GM19025 (cell line): ENCODE results near the gene CLK1.
"Not testable (repeated sequence)": the region's sequence is repeated elsewhere in the genome, so short reads cannot be mapped to it uniquely, and the experiment has no call there.

Source experiments
- ATAC-seq: cut with Tn5 transposase; IDR thresholded peaks from one replicate; pipeline ENCODE4 v1.9.1; 2021; ENCODE audit warnings: mild to moderate bottlenecking, low read depth, moderate library complexity; ENCODE audit not compliant: unreplicated experiment

The CLK1 gene

DNA sequence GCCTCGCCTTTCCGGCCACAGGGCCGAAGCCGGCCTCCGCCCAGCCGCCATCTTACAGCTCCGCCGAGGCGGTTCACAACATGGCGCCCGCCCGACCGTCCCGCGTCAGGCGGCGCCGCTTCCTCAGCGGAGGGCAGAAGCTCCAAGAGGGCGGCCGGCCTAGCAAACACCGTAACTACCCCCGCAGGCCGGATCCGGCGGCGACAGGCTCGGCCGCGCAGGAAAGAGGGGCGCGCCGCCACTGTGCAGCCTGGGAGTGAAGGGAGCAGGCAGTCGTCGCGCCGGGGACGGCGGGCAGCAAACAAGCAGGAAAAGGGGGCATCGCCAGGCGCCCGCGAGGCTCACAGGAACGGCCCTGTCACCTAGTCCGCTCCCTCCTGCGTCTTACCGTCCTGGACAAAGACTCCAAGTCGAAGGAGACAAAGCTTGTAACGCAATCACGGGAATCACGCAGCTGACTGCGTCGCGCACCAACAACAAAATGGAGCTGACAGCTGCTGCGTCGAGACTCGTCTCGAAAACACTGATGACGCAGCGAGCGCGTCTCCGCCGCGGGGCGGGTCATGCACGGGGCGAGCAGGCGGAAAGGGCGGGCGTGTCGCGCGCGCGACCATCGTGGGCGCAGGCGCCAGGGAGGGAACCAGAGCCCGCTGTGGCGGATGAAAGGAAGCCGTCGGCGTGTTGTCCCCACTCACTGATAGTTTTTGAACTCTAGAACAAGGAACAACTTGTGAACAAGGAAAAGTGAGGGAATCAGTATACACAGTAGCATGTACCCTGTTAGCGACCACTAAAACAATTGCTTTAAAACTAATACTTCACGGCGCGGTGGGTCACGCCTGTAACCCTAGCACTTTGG lies at the start of gene CLK1:
Gene CLK1 (minus strand): TSS at position 483 of the 859 bp plus-strand sequence. CDS start 2,796 bp downstream, outside the sequence.
- ATAC-seq, result peak; percentile 91

DNA sequence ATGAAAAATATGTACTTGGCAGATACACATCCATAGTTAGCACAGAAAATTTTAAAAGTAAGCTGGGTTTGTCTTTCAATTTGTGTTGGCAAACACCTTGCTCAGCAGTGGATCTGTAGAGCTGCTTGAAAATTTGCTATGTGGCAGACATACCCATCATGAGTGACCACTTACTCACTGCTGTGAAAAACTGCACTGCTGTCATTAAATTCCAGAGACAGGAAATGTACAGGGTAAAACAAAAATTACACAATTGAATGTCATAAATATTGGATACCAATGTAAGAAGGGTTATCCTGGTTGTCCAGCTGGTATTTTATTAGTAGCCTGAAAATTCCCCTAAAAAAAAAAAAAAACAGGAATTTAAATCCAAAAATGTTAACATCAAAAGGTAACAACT lies 49.2 kb upstream of the CLK1 start:
- ATAC-seq, result no peak

DNA sequence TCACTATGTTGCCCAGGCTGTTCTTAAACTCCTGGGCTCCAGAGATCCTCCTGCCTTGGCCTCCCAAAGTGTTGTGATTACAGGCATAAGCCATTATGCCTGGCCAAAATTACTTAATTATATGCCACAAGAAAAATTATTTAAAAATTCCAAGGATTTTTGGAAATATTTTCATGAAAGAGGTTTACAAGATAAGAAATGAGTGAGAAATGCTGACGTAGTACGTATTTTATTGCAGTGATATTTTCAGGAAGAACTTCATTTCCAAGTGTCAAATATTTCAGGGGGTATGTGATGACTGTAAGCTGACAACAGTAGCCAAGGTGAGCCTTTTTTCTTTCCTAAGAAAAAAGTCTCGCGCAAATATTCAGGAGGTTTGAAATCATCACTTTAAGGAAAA lies 45.5 kb upstream of the CLK1 start:
- no peak for ATAC-seq

DNA sequence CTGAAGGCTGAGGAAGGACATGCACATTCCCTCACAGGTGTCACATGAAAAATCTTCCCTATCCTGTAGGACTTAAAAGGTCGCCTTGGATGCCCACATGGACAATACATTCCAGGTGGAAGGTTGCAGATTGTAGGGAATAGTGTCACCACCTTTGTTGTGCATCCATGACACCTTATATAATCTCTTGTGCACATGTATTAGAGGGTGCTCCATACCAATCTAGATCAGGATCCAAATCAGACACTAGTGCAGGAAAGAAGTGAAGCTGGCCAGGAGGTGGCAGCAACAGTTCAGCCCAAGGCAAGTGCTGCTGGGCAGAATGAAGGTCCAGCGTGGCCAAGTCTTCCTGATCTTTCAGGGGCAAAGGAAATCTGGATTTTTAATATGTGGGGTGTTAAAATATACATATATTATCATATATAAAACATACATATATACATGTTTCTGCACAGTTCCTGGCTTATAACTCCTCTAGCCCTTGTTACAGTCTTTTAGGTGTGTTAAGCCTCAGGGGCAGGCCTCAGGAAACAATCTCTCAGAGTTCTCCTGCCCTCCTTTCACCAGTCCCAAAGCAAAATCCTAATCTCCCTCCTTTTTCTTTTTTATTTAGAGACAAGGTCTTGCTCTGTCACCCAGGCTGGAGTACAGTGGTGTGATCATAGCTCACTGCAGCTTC lies 41.3 kb upstream of the CLK1 start:
- ATAC-seq, result no peak

DNA sequence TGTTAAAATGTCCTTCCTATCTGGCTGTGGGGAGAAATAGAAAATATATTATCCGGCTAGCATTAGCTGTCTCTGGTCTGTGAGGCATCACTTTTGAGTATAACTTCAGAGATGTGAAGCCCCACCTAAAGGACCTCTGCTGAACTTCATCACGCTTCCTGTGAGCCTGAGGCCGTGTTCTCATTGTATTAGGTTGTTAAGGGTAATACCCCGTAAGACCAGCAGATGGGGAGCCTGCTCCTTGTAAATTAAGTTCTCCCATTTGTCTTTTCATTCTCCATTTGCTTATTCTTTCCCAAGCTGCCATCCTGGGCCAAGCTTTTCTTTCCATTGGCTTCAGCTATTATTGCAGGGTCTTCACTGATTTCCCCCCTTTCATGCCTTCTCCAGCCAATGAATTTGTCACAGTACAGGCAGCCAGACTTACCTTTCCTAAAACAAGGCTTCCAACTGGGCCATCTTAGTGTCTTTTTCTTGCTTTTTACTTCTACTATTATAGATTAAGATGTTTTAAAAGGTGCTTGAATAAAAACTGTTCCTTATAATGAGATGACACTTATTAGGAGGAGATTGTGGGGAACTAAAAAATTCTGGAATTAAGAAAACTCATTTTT lies 37.1 kb upstream of the CLK1 start:
- peak; percentile 96 for ATAC-seq

DNA sequence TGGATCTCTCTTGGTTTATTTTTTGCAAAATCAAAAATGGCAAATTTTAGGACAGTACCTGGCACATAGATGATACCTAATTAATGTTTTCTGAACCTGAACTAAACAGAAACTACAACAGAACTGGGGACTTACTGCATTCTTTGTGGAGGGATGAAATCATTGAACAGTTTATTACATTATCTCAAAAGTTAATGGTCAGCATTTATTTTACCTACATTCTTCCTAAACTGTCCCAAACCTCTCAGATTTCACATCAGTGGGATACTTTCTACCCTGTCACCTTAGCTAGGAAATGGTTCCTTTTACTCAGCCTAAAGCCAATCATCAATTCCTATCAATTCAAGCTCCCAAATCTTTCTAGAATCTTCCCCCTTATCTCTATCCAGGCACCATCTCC lies 35.0 kb upstream of the CLK1 start:
- no peak for ATAC-seq

DNA sequence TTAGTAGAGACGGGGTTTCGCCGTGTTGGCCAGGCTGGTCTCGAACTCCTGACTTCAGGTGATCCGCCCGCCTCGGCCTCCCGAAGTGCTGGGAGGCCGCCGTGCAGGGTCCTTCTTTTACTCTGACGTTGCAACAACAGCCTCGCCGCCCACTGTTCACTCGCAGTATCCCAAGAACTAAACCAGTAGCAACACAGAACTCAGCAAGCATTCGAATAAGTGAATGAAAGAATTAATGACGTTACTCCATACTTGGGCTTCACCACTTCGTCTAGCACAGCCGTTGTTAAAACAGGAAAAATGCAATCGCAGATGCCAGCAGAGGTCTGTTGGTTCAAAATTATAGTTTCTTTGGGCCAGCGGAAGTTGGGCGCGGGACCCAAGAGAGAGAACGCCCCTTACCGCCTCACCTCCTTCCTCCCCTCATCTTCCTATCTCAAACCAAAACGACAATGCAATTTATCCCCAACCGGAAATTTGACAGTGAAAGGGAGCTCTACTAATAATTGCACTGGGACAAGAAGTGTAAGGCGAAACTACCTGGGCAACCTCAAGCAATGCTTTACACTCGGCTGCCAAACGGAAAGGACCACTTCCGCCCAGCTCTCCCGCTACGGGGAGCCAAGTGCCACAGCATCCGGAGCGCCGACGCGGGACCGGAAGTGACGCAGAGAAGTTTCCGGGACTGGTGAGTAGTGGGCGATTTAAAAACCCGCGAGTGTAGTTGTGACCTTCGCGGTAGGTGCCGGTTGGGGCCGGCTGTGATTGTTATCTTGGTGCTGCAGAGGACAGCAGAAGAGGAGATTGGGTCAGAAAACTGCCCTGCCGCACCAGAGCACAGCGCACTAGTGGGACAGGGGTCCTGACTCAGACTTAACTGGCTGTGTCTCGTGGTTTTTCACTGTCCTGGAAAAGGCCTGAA lies 24.5 kb upstream of the CLK1 start, which contains the start of the genes NIF3L1 and PPIL3:
Gene NIF3L1 (plus strand): TSS at position 668 of the 922 bp plus-strand sequence. CDS start 2,573 bp downstream, outside the sequence.
Gene PPIL3 (minus strand): TSS at position 374 of the 922 bp plus-strand sequence. CDS start 1,462 bp downstream, outside the sequence.
- ATAC-seq, result peak; percentile 84

DNA sequence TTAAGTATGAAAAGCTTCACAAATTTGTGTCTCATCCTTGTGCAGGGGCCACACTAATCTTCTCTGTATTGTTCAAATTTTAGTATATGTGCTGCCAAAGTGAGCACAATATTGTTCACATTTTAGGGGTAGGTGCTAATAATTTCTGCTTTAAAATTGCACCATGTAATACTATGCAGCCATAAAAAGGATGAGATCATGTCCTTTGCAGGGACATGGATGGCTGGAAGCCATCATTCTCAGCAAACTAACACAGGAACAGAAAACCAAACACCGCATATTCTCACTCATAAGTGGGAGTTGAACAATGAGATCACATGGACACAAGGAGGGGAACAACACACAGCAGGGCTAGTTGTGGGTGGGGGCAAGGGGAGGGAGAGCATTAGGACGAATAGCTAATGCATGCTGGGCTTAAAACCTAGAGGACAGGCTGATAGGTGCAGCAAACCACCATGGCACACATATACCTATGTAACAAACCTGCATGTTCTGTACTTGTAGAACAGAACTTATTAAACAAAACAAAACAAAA lies 17.3 kb upstream of the CLK1 start:
- not testable (repeated sequence) for ATAC-seq

DNA sequence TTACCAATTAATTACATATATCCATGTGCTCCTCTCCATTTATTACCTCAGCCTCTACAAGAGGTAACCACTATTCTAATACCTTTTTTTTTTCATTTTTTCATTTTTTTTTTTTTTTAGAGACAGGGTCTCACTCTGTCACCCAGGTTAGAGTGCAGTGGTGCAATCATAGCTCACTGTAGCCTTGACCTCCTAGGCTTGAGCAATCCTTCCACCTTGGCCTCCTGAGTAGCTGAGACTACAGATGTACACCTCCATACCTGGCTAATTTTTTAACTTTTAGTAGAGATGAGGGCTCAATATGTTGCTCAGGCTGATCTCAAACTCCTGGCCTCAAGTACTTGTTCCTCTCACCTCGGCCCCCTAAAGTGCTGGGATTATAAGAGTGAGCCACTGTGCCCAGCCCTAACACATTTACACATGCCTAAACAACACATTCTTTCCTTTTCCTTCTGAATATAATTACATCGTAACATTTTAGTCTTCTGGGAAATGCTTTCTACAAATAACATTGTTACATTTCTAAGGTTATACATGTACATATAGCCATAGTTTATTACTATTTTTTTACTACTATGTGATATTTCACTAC lies 13.9 kb upstream of the CLK1 start:
- ATAC-seq, result no peak

DNA sequence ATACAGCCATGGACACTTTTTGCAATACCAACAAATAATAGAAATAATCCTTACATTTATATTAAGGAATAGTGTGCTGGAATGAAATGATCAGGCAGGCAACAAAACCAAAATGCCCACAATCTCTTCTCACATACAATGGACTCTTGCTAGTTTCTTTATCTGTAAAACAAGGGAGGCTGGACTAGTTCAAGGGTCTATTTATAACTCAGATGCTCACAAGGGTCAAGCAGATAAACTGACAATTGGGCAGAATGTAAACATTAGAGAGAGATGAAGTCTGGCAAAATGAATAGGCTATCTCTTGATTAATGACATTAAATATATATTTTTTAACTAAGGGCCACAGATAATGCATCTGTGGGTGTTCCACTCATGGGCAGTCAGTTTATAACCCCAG lies 13.0 kb upstream of the CLK1 start:
- ATAC-seq, result no peak

DNA sequence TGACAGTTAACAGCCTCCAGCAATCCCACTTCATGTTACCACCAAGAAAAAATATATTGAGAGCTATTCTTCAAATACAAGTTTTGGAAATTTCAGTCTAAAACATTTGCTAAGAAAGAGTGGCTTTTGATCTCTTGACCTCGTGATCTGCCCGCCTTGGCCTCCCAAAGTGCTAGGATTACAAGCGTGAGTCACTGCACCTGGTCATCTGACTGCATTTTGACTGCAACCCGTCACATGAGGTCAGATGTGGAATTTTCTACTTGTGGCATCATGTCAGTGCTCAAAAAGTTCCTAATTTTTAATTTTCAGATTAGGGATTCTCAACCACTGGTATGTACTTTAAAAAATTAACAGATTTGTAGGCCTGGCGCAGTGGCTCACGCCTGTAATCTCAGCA lies 9.1 kb upstream of the CLK1 start:
- ATAC-seq, result no peak

DNA sequence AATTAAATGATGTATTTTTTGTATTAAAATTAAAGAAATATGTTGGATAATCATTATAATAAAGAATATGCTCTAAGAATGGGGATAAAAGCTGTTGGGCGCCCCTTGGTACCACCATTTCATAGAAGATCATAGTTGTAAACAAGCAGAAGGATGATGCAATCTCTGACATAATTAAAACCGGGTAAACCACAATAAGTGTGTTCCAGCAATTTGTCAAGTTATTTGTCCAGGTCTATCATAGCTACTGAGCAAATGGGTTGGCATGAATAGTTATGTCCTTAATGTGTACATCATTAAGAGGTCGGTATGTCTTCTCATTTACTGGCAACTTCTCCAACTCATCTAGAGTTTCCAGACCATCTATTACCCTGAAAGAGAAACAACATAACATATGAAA lies 6.7 kb upstream of the CLK1 start:
- no peak for ATAC-seq

DNA sequence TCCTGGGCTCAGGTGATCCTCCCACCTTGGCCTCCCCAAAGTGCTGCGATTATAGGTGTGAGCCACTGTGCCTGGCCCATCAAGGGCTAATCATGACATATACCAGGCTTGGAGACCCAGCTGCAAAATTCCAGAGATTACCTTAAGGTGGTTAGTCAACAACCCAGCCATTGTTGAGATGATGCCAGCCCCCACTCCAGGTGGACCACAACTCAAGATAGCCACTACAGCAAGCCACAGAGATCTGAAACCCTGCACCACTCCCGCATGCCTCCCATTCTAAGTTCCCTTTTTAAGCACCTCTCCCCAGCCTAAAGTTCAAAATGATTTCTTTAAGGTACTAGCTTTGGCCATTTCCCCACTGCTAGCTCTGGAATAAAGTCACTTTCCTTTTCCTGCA lies 4.6 kb upstream of the CLK1 start:
- ATAC-seq, result no peak

DNA sequence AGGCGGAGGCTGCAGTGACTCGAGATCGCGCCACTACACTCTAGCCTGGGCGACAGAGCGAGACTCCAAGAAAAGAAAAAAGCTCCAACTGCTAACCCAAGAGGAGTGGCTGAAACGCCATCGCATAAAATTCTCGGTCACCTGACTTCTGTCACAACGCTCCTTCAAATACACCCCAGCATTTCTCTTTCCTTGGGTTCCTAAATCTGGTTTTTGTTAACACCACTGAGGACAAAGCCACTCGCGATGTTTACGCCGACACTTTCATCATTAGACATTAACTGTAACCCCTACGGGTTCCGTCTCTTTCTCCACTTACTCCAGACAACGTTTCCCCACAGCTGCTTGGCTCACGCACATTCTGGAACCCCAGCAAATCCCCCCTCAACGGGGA lies 679 bp downstream of the CLK1 start:
- no peak for ATAC-seq

DNA sequence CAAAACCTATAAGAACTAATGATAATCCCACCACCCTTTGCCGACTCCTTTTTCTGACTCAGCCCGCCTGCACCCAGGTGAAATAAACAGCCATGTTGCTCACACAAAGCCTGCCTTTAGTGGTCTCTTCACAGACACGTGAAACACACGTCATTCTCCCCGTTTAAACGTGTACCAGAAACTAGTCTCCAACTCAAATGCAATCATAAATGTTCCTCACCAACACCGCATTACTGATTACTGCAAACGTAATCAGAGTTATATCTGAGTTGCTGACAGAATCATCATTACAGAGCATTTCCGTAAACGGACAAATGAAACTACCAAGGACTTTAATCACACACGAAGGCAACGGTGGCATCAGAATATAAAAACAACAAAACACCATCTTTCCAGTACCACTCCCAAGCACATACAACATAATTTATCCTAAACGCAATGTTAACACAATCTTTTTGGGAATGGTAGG lies 1.9 kb downstream of the CLK1 start:
- no peak for ATAC-seq

DNA sequence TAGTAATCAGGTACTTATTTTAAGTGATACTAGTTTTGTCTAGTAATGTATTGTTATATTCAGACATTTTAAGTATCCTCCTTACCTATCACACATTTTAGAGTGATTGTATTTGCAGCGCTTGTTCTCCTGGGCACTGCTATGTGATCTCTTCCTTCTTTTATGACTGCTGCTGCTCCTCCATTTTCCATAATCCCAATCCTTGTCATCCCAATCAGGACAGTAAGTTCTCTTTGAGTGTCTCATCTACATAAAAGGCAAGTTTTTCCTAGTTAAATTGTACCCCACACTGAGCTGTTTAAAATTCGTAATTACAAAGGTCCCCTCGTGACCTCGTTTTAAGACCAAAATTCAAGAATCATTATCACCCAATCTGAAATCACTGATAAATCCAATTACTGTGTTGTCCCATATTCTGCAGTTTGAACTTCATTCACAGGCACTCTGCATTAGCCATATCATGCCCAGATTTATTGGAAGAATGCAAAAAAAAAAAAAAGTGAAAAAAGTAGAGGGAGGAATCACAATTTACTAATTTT lies 2.8 kb downstream of the CLK1 start:
- ATAC-seq, result no peak

DNA sequence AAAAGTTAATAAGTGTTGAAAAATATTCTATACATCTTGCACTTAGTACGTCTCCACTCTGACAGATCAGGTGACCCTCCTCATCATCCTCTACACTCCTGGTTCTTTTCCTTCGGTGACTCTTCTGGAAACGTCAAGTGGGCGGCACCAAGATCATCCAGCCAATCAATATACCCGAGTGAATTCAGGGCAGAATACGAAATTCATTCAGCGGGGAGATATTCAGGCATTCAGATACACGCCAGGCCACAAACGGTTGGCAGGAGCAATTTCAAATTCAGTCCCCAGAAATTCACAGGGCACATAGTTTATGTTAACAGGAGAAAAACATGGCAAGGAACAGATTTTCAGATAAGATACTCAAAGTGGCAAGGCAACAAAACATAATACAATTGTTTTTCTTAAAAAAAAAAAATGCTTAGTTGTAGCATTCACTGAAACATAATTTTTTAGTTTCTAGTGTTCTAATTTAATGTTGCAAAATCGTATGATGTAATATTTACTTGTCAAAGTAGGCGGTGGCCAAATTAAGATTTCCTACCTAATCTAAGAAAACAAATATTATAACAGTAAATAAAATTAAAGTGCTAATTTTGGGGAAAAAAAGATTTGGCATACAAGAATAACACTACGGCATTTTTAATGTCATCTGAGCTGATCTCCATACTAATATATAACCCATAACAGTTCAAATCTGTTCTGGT lies 4.2 kb downstream of the CLK1 start:
- no peak for ATAC-seq

DNA sequence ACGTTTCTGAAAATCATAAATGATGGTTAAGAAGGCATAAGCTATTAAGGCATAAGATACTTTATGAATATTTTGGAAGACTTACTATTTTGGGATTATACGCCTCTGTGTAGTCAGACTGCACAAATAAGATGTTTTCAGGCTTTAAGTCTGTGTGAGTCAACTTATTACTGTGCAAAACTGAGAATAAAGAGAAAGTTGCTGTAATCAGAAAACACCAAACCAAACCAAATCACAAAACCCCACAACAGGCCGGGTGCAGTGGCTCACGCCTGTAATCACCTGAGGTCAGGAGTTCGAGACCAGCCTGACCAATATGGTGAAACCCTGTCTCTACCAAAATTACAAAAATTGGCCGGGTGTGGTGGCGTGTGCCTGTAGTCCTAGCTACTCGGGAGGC lies 7.7 kb downstream of the CLK1 start:
- ATAC-seq, result no peak

DNA sequence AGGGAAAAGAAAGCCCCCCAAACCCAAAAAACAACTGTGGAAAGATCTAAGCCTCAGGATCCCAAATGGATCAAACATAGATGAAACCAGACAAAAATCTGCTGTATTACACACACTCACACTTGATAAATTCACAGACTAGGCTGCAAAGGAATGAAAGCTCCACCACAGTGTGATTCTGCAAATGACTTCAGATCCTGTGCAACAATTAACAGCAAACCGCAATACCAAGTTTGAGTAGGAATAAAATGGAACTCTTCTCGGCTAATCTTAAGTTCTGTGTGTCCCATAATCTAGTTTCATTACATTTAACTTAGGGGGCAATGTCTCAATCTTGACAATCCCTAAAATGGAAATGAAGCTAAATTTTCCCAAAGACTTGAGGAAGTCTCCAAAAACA lies 11.9 kb downstream of the CLK1 start:
- no peak for ATAC-seq
